GM12801 (cell line): ENCODE results near the gene GINS2.

Experiments
- TF ChIP-seq, protein P1 (sequence below): IDR thresholded peaks from one replicate; pipeline ENCODE4 v1.5.1; 2011; ENCODE audit warnings: control low read depth; ENCODE audit not compliant: insufficient read length; ENCODE audit errors: extremely low read depth

The GINS2 gene

DNA sequence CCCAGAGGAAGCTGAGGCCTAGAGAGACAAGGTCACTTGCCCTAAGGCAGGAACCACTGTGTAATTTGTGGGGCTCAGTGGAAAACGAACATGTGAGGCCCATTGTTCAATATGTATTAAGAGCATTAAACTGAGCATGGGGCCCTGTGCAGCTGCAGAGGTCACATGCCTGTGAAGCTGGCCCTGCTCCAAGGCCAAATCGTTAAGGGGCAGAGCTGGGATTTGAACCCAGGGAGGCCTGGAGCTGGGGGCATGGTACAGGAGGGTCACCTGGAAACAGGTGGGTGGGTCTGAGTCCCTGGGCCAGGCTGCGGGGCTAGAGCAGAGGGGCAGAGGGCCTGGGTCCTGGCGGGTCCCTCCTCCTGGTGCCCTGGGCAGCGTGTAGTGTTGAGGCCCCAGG is 42.4 kb upstream of the GINS2 start:
- TF ChIP-seq, protein P1, sequence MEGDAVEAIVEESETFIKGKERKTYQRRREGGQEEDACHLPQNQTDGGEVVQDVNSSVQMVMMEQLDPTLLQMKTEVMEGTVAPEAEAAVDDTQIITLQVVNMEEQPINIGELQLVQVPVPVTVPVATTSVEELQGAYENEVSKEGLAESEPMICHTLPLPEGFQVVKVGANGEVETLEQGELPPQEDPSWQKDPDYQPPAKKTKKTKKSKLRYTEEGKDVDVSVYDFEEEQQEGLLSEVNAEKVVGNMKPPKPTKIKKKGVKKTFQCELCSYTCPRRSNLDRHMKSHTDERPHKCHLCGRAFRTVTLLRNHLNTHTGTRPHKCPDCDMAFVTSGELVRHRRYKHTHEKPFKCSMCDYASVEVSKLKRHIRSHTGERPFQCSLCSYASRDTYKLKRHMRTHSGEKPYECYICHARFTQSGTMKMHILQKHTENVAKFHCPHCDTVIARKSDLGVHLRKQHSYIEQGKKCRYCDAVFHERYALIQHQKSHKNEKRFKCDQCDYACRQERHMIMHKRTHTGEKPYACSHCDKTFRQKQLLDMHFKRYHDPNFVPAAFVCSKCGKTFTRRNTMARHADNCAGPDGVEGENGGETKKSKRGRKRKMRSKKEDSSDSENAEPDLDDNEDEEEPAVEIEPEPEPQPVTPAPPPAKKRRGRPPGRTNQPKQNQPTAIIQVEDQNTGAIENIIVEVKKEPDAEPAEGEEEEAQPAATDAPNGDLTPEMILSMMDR = no peak

DNA sequence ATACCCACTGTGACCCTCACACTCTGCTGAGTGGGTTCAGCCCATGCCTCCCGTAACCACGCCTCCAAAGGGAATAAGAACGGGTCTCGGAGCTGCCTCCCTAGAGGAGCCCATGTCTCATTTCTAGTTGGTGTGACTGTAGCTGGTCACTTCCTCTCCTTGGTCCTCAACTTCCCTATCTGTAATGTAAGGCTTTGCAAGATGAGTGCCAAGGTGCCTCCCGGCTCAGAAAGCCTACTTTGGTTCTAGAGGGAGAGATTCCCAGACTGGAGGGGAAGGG is 41.4 kb upstream of the GINS2 start:
- TF ChIP-seq, protein P1 = no peak

DNA sequence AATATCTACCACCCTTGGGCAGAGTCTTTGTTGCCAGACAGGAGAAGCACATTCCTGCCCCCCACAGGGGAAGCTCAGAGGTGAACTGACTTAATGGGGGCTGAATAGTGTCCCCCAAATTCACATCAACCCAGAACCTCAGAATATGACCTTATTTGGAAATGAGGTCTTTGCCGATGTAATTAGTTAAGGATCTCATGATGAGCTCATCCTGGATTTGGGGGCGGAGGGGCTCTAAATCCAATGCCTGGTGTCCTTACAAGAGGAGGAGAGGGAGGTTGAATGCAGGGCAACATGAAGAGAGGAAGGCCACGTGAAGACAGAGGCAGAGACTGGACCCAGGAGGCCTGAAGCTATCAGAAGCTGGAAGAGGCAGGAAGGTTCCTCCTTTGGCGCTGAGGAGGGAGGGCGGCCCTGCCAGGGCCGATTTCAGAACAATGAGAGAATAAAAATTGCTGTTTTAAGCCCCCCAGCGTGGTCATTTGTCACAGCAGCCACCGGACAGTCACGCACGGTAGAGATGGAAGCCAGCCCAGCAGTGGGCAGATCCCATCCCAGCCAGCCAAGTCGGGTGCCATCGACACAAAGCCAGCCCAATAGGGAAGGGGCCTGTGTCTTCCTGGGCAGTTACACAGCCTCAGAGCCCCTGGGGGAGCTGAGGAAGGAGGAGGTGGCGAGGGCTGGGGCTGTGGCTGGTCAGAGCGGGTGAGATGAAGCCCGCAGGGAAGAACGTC is 40.9 kb upstream of the GINS2 start:
- TF ChIP-seq, protein P1 = no peak

DNA sequence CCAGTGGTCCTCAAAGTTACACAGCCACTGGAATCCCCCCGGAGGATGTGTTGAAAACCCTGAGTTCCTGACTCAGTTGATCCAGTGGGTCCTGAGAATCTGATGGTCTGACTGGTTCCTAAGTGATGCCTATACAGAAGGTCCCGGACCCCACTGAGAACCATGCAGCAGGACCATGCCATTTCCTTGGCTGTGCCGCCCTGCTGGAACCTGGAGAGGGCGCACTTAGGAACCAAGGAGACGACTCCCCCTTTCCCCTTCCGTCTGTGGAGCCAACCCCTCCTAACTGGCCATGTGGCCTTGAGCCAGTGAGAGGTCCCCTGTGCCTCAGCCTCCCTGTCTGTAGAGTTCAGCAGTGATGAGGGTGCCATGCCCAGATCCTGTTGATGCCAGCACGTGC is 40.1 kb upstream of the GINS2 start:
- TF ChIP-seq, protein P1 = no peak

DNA sequence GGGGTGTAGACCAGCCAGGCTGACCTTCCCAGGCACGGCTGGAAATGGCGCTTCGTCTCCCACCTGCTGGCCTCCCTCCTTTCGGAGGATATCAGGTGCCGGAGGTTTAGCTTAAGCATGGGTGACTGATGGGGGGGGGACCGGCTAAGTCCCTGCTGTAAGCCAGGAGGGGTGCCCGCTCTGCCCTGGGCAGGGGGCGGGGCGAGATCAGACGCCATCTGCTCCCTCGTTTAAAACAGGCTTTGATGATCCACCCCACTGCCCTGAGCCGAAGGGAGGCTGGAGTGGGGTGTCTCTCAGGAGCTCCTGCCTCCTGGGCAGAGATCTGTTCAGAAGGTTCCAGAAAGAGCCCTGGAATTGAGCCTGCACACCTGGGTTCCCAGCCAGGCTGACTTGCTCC is 36.2 kb upstream of the GINS2 start:
- TF ChIP-seq, protein P1 = no peak

DNA sequence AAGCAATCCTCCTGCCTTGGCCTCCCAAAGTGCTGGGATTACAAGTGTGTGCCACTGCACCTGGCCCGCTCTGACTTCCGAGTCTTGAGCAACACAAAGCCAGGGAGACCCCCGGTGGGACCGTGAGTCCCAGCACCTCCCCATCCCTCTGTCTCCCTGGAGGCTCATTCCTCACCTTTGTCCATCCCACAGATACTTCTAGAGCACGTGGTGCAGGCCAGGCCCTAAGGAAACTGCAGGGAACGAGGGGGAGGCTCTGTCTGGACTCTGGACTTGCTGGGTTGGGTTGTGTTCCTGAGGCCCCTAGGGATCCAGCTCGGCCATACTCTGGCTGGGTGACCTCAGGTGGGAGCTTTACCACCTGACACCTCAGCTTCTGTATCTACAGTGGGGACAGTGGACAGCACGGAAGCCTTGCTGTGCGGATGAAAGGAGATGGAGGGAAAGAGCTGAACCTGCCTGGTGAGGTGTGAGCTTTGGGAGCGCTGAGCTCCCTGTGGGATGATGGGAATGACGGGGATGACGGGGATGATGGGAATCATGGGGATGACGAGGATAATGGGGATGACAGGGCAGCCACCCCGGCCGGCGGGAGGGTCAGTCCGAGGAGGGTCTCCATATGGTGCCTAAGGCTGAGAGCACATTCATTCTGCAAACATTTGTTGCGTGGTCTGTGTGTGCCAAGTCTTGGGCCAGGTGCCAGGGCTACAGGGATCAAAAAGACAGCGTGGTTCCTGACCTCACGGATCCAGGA is 35.5 kb upstream of the GINS2 start:
- TF ChIP-seq, protein P1 = no peak

DNA sequence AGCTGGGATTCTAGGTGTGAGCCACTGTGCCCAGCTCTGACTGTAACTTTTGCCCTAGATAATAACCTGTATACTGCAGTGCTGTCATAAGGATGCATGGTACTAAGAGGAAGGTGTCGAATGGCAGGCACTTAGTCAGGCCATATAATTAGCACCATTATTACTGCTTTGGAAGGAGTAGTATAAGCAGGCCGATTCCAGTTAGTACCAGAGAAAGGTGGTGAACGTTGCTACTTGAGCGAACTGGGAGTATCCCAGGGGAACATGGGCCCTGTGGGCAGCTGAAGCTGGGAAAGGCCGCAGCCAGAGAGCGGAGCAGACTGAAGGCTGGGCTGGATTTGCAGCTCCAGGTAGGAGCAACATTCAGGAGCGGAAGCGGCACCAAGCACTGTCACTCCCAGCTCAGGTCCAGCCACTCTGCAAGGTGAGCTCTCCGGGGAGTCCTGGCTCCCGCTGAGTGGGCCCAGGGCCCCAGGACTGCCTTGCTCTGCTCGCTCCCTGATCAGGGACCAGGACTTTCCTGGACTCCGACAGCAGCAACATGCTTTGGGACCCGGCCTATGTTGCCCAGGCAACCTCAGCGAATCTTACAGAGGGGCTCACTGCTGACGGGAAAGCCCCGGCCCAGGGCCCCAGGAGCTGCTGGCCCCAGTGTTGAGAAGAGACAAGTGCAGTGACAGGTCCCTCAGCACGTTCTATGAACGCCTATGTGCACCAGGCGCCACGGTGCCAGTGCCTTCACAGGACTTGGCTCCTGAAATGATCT is 33.6 kb upstream of the GINS2 start:
- TF ChIP-seq, protein P1 = no peak
